GM21423 (cell line): ENCODE results near the gene ASAP3.
"Not testable (repeated sequence)": the region's sequence is repeated elsewhere in the genome, so short reads cannot be mapped to it uniquely, and the experiment has no call there.

Experiments used
- ATAC-seq: cut with Tn5 transposase; IDR thresholded peaks from one replicate; pipeline ENCODE4 v1.9.1; 2021; ENCODE audit warnings: mild to moderate bottlenecking, moderate library complexity; ENCODE audit not compliant: unreplicated experiment

ASAP3 gene

GRCh38 chr1:23400324-23401114 lies 83.5 kb downstream of the ASAP3 start:
- no peak for ATAC-seq

GRCh38 chr1:23399229-23399628 lies 84.8 kb downstream of the ASAP3 start:
- no peak for ATAC-seq

GRCh38 chr1:23397908-23398307 lies 86.1 kb downstream of the ASAP3 start:
- ATAC-seq, result no peak

GRCh38 chr1:23396380-23396779 lies 87.6 kb downstream of the ASAP3 start:
- ATAC-seq, result no peak

GRCh38 chr1:23395849-23396248 lies 88.1 kb downstream of the ASAP3 start:
- no peak for ATAC-seq

GRCh38 chr1:23395154-23395724 lies 88.7 kb downstream of the ASAP3 start:
- no peak for ATAC-seq

- no peak for ATAC-seq
These were observed 89.3 kb downstream of the ASAP3 start for GRCh38 chr1:23394684-23395083.

- no peak for ATAC-seq
These were observed 89.8 kb downstream of the ASAP3 start for GRCh38 chr1:23394181-23394580.

- ATAC-seq, result no peak
These were observed 90.3 kb downstream of the ASAP3 start for GRCh38 chr1:23393706-23394105.

- no peak for ATAC-seq
These were observed 91.7 kb downstream of the ASAP3 start for GRCh38 chr1:23392125-23392855.

- no peak for ATAC-seq
These were observed 94.1 kb downstream of the ASAP3 start for GRCh38 chr1:23389837-23390321.

GRCh38 chr1:23387494-23387893 lies 96.5 kb downstream of the ASAP3 start:
- no peak for ATAC-seq

- no peak for ATAC-seq
These were observed 98.8 kb downstream of the ASAP3 start for GRCh38 chr1:23385119-23385621.

GRCh38 chr1:23384312-23385058 lies 99.5 kb downstream of the ASAP3 start:
- ATAC-seq, result no peak

- no peak for ATAC-seq
These were observed 100.2 kb downstream of the ASAP3 start for GRCh38 chr1:23383577-23384311.

GRCh38 chr1:23381233-23381885 lies 102.6 kb downstream of the ASAP3 start:
- no peak for ATAC-seq

GRCh38 chr1:23380719-23381118 lies 103.3 kb downstream of the ASAP3 start:
- ATAC-seq, result no peak

- ATAC-seq, result not testable (repeated sequence)
These were observed 103.7 kb downstream of the ASAP3 start for GRCh38 chr1:23380236-23380635.
